HG02884 (cell line): ENCODE results near the gene SEMA4D.
A peak's percentile ranks its signal among the peaks of the same experiment; 100 is the strongest.

Experiments
- ATAC-seq: cut with Tn5 transposase; IDR thresholded peaks from one replicate; pipeline ENCODE4 v1.9.1; 2021; ENCODE audit warnings: mild to moderate bottlenecking, moderate library complexity; ENCODE audit not compliant: unreplicated experiment

SEMA4D gene

GRCh38 chr9:89502671-89503070, 4.8 kb upstream of the SEMA4D start:
- no peak for ATAC-seq

GRCh38 chr9:89502038-89502601, 4.2 kb upstream of the SEMA4D start:
- ATAC-seq = no peak

GRCh38 chr9:89501311-89501898, 3.5 kb upstream of the SEMA4D start:
- ATAC-seq = no peak

- ATAC-seq = no peak
Measured at GRCh38 chr9:89500008-89500407, 2.1 kb upstream of the SEMA4D start.

GRCh38 chr9:89498852-89499480, 1.1 kb upstream of the SEMA4D start:
- ATAC-seq = no peak

GRCh38 chr9:89497257-89497963, 503 bp downstream of the SEMA4D start:
- no peak for ATAC-seq

- no peak for ATAC-seq
Measured at GRCh38 chr9:89496645-89497256, 1.2 kb downstream of the SEMA4D start.

- ATAC-seq = no peak
Measured at GRCh38 chr9:89495824-89496560, 1.9 kb downstream of the SEMA4D start.

- ATAC-seq = no peak
Measured at GRCh38 chr9:89494199-89494598, 3.7 kb downstream of the SEMA4D start.

GRCh38 chr9:89493671-89494070, 4.2 kb downstream of the SEMA4D start:
- no peak for ATAC-seq

- no peak for ATAC-seq
Measured at GRCh38 chr9:89493181-89493580, 4.7 kb downstream of the SEMA4D start.

GRCh38 chr9:89492586-89492985, 5.3 kb downstream of the SEMA4D start:
- ATAC-seq = no peak

- no peak for ATAC-seq
Measured at GRCh38 chr9:89491694-89492093, 6.2 kb downstream of the SEMA4D start.

- ATAC-seq = no peak
Measured at GRCh38 chr9:89489548-89490530, 8.1 kb downstream of the SEMA4D start.

GRCh38 chr9:89488936-89489335, 9.0 kb downstream of the SEMA4D start:
- no peak for ATAC-seq

GRCh38 chr9:89488131-89488530, 9.8 kb downstream of the SEMA4D start:
- ATAC-seq = no peak

- no peak for ATAC-seq
Measured at GRCh38 chr9:89486681-89487080, 11.2 kb downstream of the SEMA4D start.

GRCh38 chr9:89484475-89485404, 13.2 kb downstream of the SEMA4D start:
- ATAC-seq = peak; percentile 3
